HG02981 (cell line): Measurements from ENCODE around the gene FTCD.
"Not testable (repeated sequence)": the region's sequence is repeated elsewhere in the genome, so short reads cannot be mapped to it uniquely, and the experiment has no call there.

Source experiments
- ATAC-seq: cut with Tn5 transposase; IDR thresholded peaks from one replicate; pipeline ENCODE4 v1.9.1; 2021; ENCODE audit warnings: mild to moderate bottlenecking, moderate library complexity; ENCODE audit not compliant: unreplicated experiment

FTCD gene

DNA sequence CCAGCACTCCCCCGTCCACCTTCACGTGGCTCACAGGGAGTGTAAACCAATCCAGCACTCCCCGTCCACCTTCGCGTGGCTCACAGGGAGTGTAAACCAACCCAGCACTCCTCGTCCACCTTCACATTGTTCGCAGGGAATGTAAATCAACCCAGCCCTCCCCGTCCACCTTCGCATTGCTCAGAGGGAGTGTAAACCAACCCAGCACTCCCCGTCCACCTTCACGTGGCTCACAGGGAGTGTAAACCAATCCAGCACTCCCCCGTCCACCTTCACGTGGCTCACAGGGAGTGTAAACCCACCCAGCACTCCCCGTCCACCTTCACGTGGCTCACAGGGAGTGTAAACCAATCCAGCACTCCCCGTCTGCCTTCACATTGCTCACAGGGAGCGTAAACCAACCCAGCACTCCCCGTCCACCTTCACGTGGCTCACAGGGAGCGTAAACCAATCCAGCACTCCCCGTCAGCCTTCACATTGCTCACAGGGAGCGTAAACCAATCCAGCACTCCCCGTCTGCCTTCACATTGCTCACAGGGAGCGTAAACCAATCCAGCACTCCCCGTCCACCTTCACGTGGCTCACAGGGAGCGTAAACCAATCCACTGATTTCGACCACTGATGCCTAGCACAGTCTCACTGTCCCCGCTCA is 14.9 kb downstream of the FTCD start:
- ATAC-seq, result not testable (repeated sequence)

GRCh38 chr21:46139686-46140085 is 15.7 kb downstream of the FTCD start:
- ATAC-seq, result no peak

DNA sequence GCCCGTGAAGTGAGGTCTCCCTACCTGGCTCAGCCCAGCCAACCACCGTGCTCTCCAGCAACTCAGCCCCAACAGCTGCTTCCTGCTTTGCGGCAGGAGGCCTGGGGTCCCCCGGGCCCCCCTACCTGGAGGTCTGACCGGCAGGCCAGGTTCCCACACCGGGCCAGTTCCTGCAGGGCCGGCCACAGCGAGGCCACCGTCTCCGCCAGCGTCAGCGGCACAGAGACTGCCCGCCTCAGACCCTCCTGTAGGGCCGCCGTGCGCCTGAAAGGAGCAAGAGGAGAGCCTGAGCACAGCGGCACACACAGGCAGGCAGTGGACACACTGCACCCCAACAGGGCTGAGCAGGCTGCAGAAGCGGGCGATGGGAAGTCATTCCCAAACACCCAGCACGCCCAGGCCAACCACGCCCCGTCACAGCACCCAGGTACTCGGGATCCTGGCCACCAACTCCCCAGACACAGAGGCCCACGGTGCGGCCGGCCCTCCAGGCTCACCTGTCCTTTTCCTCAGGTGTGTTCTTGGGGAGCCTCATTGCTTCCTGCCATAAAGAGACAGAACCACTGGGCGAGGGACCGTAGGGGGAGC is 16.9 kb downstream of the FTCD start:
- ATAC-seq, result no peak

GRCh38 chr21:46137908-46138307 is 17.5 kb downstream of the FTCD start:
- ATAC-seq, result no peak

- ATAC-seq, result no peak
Observed at GRCh38 chr21:46136739-46137349, 18.5 kb downstream of the FTCD start.

GRCh38 chr21:46135782-46136395 is 19.5 kb downstream of the FTCD start:
- no peak for ATAC-seq

GRCh38 chr21:46131838-46132651 is 23.3 kb downstream of the FTCD start:
- no peak for ATAC-seq

- no peak for ATAC-seq
Observed at GRCh38 chr21:46131588-46131837, 23.9 kb downstream of the FTCD start.

- ATAC-seq, result no peak
Observed at GRCh38 chr21:46130831-46131587, 24.4 kb downstream of the FTCD start.

- no peak for ATAC-seq
Observed at GRCh38 chr21:46129846-46130651, 25.3 kb downstream of the FTCD start.

GRCh38 chr21:46128933-46129571 is 26.3 kb downstream of the FTCD start:
- no peak for ATAC-seq

DNA sequence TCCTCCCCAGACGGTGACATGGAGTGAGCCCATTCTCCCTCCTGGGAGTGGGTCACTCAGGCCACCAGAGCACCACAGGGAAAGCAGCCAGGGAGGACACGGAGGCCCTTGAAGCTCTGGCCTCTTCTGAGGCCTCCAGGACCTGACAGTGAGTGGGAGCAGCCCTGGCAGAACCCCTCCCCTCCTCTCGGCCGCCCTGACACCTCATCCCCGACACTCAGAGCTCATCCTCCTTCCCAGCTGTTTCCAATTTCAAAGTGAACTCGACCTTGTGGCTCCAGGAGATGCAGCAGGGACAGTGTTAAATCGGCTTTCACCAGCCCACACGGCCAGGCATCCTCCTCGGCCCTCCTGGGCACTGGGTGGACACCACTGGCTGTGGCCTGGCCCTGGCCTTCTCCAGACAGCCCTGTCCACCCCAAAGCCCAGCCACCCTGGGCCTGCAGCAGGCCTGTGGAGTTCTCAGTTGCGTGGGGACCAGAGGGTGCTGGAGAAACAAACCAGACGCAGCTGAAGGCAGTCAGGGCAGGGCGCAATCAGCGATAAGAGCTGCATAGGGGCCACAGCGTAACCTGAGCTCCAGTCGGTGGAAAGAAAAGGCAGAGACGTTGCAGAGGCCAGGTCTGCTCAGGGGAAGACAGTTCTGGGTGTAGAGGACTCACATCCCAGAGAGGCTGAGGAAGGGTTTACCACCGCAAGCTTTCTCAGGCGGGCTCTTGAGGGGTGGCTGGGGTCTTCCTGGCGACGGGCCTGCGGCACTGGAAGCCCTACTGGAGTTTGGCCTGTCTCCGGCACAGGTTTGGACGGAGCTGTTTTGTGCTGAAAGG is 27.1 kb downstream of the FTCD start:
- no peak for ATAC-seq

DNA sequence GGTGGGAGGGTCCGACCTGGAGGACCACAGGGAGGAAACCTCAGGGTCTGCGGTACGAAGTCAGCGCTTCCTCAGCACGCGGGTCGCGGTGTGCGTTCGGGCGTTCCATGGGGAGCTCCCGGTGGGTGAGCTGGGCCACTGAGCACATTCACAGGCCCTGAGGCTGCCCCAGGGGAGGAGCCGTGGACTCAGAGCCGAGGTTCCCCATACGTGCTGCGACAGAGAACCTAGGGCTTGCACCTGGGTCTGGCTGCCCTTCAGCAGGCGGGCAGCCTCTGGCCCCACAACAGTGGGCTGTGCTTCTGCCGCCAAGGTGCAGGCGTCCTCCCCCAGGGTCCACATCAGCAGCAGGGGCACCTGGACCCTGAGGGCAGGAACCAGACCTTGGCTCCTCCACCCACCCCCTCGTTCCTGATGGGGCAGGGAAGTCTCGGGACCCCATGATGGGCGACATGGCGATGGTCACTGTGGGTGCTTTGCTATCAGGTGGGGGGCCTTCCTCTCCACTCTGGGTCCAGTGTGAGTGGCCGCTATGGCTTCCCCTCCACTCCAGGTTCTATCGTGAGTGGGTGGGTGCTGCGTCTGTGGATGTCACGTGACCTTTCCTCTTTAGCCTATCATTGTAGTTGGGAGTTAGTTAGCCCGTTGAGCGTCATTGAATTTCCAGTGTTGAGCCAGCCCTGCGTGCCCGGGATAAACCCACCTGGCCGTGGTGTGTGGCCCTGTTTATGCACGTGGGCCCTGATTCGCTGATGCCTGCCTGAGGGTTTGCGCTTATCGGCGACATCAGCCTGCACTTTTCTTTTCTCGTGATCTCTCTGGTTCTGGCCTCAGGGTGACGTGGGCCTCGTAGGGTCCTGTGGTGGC is 27.9 kb downstream of the FTCD start:
- no peak for ATAC-seq

DNA sequence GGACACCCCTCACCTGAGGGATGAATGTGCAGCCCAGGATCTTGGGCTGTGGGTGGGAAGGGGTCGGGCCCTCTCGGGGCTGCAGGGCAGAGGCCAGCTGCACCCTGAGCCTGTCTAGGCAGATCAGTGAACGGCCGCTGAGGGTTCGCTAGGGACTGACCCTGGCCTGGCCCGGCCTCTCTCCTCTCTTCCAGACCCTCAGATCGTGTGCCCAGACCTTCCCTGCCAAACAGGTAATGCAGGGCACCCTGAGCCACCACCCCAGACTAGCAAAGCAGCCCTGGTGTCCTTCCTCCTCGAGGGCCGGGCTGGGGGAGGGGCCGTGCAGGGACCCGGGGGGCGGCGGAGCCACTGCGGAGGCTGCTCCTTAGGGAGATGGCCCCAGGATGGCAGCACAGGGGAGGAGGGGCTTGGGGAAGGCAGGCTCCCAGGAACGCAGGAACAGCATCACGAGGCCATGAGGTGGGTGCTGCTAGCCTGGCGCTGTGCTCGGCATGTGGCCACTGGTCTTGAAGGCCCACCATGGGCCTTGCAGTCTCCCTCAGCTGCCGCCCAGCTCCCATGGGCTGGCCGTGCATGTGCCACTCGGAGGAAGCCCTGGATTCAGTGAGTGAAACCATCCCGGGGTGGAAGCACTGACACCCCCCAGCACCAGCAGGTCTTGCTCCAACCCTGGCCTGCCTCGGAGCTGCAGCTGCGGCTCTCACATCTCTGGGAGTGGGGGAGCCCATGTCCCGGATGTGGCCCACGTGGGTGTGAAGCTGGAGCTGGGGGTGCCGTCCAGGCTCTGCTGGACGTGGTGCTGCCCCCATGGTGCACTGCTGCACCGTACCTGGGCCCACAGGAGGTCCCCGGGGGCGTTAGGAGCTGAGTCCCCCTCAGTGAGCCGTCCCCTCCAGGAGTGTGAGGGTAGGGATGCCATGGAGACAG is 28.8 kb downstream of the FTCD start:
- ATAC-seq, result no peak

GRCh38 chr21:46125846-46126301 is 29.5 kb downstream of the FTCD start:
- no peak for ATAC-seq
